ENCODE results near the gene BRD7. TPM values are rescaled to one million over a fixed set of nuclear protein-coding genes. Genes with fewer than 3 reads are reported as not detected.

BRD7 gene
- total RNA-seq, 4 donors from 2014 or later: 53.1 to 62.0 (median 56.2) TPM

- 95% methylated on average over 7 of the region's 7 CpGs for WGBS
- H3K4me1 ChIP-seq: no peaks in the 10 kb centered on the region
- TF ChIP-seq POLR2AphosphoS5 (IDR thresholded peaks at IDR 0.05) (no peak), POLR2A (IDR thresholded peaks at IDR 0.05) (no peak), EP300 (IDR thresholded peaks at IDR 0.05) (no peak)
- TF ChIP-seq, protein P1, sequence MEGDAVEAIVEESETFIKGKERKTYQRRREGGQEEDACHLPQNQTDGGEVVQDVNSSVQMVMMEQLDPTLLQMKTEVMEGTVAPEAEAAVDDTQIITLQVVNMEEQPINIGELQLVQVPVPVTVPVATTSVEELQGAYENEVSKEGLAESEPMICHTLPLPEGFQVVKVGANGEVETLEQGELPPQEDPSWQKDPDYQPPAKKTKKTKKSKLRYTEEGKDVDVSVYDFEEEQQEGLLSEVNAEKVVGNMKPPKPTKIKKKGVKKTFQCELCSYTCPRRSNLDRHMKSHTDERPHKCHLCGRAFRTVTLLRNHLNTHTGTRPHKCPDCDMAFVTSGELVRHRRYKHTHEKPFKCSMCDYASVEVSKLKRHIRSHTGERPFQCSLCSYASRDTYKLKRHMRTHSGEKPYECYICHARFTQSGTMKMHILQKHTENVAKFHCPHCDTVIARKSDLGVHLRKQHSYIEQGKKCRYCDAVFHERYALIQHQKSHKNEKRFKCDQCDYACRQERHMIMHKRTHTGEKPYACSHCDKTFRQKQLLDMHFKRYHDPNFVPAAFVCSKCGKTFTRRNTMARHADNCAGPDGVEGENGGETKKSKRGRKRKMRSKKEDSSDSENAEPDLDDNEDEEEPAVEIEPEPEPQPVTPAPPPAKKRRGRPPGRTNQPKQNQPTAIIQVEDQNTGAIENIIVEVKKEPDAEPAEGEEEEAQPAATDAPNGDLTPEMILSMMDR (IDR thresholded peaks at IDR 0.05): no peak
- DNase-seq (ENCODE audit: low spot score in 2 of 2): peak in 1 of 2 donors; percentile 49
- peaks cover 31% of the 10 kb centered on the region for H3K36me3 ChIP-seq
- no peaks in the 10 kb centered on the region for H3K9me3 ChIP-seq
- H3K4me3 ChIP-seq: no peak overlapping the region
- no peaks in the 10 kb centered on the region for H3K27me3 ChIP-seq
- H3K27ac ChIP-seq: no peak overlapping the region
Observed at GRCh38 chr16:50295541-50296132, 73.2 kb downstream of the BRD7 start.

DNA sequence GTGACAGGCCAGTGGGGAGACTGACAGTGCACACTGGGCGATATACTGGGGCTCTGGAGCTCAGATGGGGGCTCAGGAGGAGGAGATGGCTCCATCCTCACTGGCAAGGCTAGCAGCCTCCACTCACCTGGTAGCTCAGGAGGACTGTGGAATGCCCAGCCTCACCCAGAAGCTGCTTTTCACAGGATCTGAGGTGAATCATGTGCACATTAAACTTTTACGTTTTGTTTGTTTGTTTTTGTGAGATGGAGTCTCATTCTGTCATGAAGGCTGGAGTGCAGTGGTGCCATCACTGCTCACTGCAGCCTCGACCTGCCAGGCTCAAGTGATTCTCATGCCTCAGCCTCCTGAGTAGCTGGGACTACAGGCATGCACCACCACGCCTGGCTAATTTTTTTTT lies 73.8 kb downstream of the BRD7 start:
- Histone ChIP-seq H3K27me3 (no peaks in the 10 kb centered on the region), H3K36me3 (peaks cover 31% of the 10 kb centered on the region)
- 81% methylated on average over 4 of the region's 4 CpGs for WGBS

DNA sequence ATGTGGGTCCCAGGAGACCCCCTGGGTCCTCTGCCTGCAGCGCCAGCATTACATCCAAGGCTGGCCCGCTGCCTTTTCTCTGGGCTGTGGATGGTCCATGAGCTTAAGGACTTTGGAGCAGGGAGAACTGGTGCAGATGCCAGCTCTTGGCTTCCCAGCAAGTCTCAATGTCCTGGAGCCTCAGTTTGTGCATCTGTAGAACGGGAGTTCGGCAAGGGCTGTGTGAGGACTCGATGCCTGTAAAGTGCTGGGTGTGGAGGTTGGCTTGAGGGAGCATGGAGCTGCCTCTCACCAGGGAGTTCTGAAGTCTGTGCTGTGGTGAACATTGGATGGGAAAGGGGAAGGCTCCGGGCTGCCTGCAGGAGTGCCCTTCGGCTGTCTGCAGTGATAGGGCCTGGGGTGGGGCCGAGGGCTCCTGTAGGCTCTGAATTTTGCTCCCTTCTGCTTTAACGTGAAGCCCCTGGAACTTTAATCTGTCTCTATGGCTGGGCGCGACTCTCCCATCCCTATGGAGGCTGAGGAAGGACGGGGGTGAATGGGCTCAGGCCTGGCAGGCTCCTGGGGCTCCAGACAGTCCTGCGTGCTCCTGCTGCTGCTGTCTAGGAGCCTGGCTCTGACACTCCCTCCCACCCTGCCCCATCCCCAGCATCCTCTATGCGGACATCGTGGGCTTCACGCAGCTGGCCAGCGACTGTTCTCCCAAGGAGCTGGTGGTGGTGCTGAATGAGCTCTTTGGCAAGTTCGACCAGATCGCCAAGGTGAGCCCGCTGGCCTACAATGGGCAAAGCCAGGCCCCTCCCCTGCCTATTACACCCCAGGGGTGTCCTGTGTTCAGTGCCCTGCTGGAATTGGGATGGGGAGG lies 74.6 kb downstream of the BRD7 start:
- Histone ChIP-seq H3K36me3 (peaks cover 31% of the 10 kb centered on the region), H3K4me3 (no peak overlapping the region), H3K27me3 (no peaks in the 10 kb centered on the region), H3K27ac (no peak overlapping the region), H3K4me1 (no peaks in the 10 kb centered on the region), H3K9me3 (no peaks in the 10 kb centered on the region)
- TF ChIP-seq EP300 (IDR thresholded peaks at IDR 0.05): no peak
- TF ChIP-seq POLR2AphosphoS5 (IDR thresholded peaks at IDR 0.05): no peak
- TF ChIP-seq POLR2A (IDR thresholded peaks at IDR 0.05): no peak
- TF ChIP-seq, protein P1 (IDR thresholded peaks at IDR 0.05): no peak
- WGBS: 84% methylated on average over 9 of the region's 20 CpGs
- DNase-seq (ENCODE audit: low spot score in 2 of 2): peak in 1 of 2 donors; percentile 49

More for the DNA sequence above, 73.8 kb downstream of the BRD7 start:
- H3K9me3 ChIP-seq: no peaks in the 10 kb centered on the region
- TF ChIP-seq, protein P1 (IDR thresholded peaks at IDR 0.05): no peak
- no peak for TF ChIP-seq POLR2AphosphoS5 (IDR thresholded peaks at IDR 0.05)
- TF ChIP-seq EP300 (IDR thresholded peaks at IDR 0.05): no peak
- TF ChIP-seq POLR2A (IDR thresholded peaks at IDR 0.05): no peak
- no peak for DNase-seq (ENCODE audit: low spot score in 2 of 2)
- no peaks in the 10 kb centered on the region for H3K4me1 ChIP-seq
- no peak overlapping the region for H3K27ac ChIP-seq
- H3K4me3 ChIP-seq: no peak overlapping the region

DNA sequence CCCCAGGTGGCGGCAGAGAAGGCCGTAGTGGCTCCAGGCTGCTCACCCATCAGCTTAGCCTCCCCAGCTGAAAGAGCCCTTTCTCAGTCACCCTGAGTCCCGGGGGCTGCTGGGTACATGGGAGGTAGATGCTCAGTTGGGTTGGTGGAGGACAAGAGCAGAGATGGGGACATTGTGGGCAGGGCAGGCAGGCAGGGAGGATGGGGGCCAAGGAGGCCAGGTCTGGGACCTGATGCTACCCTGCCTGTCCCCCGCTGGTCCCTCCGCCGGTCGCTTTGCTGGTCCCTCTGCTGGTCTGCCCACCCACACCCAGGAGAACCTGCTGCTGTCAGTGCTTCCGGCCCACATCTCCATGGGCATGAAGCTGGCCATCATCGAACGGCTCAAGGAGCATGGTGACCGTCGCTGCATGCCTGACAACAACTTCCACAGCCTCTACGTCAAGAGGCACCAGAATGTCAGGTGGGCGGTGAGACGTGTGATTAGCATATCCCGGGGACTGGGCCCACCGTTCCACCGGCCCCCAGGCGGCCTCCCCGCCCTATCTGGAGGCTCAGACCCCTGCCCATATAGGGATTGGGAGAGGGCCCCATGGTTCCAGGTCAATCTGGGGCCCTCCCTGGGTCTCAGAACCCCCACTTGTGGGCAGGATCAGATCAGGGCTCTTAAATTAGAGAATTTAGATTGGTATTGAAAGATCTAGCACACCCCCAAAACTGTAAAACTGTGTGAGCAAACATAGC lies 75.6 kb downstream of the BRD7 start:
- no peaks in the 10 kb centered on the region for H3K9me3 ChIP-seq
- WGBS: 100% methylated on average over 2 of the region's 20 CpGs
- no peak for DNase-seq (ENCODE audit: low spot score in 2 of 2)
- H3K27me3 ChIP-seq: no peaks in the 10 kb centered on the region
- H3K36me3 ChIP-seq: peaks cover 25% of the 10 kb centered on the region
- H3K4me1 ChIP-seq: no peaks in the 10 kb centered on the region
- no peak overlapping the region for H3K4me3 ChIP-seq
- TF ChIP-seq EP300 (IDR thresholded peaks at IDR 0.05): no peak
- TF ChIP-seq POLR2AphosphoS5 (IDR thresholded peaks at IDR 0.05): no peak
- TF ChIP-seq, protein P1 (IDR thresholded peaks at IDR 0.05): no peak
- TF ChIP-seq POLR2A (IDR thresholded peaks at IDR 0.05): no peak
- H3K27ac ChIP-seq: no peak overlapping the region

- H3K27me3 ChIP-seq: no peaks in the 10 kb centered on the region
- H3K9me3 ChIP-seq: no peaks in the 10 kb centered on the region
- H3K36me3 ChIP-seq: peaks cover 25% of the 10 kb centered on the region
- WGBS: 95% methylated on average over 12 of the region's 12 CpGs
- TF ChIP-seq, protein P1 (IDR thresholded peaks at IDR 0.05): no peak
- no peak for TF ChIP-seq POLR2A (IDR thresholded peaks at IDR 0.05)
- no peak for DNase-seq (ENCODE audit: low spot score in 2 of 2)
- no peaks in the 10 kb centered on the region for H3K4me1 ChIP-seq
- no peak overlapping the region for H3K27ac ChIP-seq
- no peak overlapping the region for H3K4me3 ChIP-seq
Observed at GRCh38 chr16:50292566-50292948, 76.2 kb downstream of the BRD7 start.
